SKM-1 treated with dmso at 0.1 percent for 144 hours (cell line): ENCODE results near the gene KRT34.
"Not testable (repeated sequence)": the region's sequence is repeated elsewhere in the genome, so short reads cannot be mapped to it uniquely, and the experiment has no call there.

Experiments used
- DNase-seq: peaks from one replicate; lab custom pipeline; 2025; ENCODE audit not compliant: unreplicated experiment; lab: John Stamatoyannopoulos, UW

The KRT34 gene

DNA sequence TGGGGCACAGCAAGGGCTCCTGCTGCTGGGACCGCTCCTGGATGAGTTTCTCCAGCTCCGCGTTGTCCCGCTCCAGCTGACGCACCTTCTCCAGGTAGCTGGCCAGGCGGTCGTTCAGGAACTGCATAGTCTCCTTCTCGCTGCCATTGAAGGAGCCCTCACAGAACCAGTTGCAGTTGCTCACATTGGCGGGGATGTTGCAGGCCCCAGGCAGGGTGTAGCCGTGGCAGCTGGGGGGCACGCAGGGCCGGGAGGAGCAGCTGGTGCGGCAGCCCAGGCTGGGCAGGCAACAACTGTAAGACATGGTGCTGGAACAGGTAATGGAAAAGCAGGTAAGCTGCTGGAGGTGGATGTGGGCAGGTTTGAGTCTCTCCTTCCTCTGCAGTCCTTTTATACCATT is at the start of gene KRT34:
KRT34 (minus strand) TSS at position 364 of the 400 bp plus-strand sequence; CDS start at position 304, 60 bp downstream.
- DNase-seq: not testable (repeated sequence)

DNA sequence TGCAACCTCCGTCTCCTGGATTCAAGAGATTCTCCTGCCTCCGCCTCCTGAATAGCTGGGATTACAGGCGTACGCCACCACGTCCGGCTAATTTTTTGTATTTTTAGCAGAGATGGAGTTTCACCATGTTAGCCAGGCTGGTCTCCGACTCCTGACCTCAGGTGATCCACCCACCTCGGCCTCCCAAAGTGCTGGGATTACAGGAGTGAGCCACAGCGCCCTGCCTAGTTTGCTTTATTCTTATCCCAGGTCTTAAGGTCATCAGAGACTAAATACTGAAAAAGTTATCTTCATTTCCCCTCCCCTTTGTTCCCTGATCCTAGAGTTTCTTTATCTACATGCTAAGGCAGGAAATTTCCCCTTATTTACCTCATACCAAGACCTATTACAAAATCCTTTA is 48.3 kb upstream of the KRT34 start:
- not testable (repeated sequence) for DNase-seq

DNA sequence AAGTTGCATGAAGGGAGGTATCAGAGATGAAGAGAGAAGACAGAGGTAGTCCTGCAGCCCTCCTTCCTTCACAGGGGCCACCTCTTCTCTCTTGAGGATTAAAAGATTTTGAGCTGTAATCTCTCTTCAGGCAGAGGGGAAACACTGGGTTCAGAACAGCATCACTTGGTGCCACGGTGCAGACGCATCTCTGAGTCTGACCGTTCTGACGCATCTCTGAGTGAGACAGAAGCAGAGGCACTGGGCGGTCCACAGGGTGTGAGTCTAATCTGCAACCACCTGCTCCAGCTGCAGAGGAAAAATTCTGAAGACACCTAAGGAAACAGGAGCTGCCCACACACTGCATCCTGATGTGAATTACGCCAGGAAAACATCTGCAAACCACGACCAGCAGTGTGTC is 47.6 kb upstream of the KRT34 start:
- DNase-seq: no peak

DNA sequence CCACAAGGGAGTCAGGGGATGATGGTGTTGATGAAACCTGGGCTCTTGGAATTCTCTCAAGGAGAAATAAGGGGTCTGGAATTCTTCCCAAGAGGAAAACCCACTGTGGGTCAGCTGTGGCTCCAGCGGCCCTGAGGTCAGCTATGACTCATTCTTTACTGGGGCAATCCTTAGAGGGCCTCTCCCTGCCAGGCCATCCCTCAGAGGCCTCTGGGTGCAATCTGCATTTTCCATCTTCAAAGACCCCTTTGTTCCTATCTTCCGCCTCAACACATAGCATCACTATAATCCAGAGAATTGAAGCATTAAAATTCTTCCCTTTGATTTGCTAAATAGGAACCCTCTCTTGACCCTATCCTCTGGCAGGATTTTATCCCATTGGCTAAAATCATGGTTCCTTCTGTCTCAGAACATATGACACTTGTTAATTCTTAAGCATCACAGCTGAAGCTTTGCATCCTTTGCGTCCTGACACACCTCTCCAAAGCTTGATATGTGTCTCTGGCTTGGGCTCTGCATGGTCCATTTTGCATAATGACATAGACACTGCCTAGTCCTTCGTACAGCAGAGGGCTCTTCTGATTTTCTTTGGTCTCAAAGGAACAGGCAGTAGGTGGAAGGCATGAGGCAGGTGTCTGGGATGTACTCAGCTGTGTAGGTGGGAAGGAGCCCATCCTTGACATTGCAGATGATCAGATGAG is 46.6 kb upstream of the KRT34 start:
- no peak for DNase-seq

DNA sequence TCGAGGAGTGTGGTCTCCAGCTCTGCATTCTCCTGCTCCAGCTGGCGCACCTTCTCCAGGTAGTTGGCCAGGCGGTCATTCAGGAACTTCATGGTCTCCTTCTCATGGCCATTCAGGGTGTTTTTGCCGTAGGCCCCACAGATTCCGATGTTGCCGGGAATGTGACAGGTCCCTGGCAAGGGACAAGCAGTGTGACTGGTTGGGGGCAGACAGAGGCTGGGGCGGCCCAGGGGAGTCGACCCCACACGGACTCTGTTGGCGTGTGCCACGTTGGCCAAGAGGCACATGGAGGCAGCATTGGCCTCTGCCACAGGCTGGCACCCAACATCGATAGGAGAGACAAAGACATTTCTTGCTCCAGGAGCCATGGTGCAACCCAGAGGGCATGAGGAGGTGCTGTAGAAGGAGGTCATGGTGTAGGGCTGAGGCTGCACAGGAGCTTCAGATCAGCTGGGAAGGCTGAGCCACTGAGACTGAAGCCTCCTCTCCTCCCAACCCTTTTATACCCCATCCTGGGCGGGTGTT is 42.1 kb upstream of the KRT34 start, which contains the start of gene KRT37:
KRT37 (minus strand) TSS at position 475 of the 525 bp plus-strand sequence; CDS start at position 413, 62 bp downstream.
- DNase-seq: no peak

DNA sequence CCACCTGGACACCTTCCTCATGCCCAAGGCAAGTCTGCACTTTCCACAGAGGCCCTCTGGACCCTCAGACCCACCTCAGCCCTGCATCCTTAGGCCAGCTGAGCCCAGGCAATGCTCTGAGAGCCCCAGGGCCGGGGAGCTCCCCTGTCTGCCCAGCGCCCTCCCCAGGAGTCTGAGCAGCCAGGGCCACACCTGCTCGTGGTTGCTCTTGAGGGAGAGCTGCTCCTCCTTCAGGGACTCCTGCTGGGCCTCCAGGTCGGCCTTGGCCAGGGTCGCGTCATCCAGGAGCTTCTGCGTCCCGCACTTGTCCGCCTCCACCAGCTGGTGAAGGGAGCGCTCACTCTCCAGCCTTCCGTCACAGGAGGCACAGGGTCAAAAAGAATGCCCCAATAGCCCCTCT is 40.5 kb upstream of the KRT34 start:
- DNase-seq: not testable (repeated sequence)

DNA sequence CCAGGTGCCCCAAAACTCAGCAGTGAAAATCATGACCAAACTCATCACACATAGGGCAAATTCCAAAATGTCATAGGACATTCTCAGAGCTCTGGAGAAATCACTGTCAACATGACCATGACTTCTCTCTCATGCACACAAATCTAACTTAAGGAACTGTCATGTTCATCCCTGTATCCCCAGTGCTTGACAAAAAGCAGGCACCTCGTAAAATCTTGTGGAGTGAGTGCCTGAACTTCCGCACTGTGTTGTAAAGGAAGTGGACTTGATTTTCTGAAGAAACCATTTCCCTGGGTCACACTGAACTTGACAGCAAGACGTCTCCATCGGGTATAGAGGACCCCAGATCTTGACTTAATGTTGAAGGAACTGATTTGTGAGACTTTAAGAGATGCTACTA is 39.5 kb upstream of the KRT34 start:
- DNase-seq: no peak

DNA sequence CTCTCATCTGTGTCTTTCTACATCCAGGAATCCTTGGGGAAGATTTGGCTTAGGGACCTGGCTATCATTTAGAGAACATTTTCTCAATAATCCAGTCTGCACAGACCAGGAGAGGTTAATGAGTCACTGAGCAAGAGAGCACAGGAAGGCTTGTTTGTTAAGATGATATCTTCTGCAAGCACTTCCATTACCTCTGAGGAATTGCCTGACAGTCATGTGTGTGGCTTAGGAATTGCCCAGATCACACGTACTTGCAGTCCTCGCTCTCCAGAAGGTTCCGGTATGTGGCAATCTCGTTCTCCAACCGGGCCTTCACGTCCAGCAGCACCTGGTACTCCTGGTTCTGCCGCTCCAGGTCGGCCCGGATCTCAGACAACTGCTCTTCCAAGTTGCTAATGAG is 39.0 kb upstream of the KRT34 start:
- DNase-seq: no peak

DNA sequence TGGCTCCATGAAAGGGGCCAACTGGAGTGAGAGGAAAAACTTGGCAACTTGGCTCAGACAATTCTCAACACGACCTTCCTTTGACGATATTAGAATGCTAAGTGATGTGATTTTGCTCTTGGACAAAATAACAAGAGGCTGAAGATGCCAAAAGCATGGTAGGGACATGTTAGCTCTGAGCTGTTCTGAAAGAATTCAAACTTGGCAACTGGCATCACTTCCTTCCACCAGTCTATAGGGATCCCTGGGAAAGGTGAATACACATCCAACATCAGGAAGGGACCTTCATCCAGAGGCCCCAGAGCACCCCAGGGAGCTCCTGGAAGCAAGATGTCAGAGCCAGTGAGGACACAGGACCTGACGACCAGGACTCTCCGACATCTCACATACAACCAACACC is 38.0 kb upstream of the KRT34 start:
- DNase-seq: no peak

DNA sequence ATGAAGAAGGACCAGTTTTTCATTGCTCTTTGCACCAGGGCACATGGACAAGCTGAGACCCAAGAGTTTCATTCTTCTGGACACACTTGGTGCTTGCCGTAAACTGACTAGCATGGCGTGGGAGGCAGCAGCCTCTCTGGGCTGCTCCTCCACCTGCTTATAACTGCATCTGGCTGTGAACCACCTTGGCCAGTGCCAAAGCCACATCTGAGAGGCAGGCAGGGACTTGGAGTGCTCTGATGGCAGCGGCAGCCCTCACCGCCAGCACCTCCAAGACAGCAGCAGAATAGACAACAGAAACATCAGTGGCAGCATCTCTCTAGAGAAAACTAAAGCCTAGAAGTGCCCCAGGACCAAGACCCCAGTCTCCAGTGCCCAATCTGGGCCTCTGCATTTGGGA is 37.6 kb upstream of the KRT34 start:
- no peak for DNase-seq

DNA sequence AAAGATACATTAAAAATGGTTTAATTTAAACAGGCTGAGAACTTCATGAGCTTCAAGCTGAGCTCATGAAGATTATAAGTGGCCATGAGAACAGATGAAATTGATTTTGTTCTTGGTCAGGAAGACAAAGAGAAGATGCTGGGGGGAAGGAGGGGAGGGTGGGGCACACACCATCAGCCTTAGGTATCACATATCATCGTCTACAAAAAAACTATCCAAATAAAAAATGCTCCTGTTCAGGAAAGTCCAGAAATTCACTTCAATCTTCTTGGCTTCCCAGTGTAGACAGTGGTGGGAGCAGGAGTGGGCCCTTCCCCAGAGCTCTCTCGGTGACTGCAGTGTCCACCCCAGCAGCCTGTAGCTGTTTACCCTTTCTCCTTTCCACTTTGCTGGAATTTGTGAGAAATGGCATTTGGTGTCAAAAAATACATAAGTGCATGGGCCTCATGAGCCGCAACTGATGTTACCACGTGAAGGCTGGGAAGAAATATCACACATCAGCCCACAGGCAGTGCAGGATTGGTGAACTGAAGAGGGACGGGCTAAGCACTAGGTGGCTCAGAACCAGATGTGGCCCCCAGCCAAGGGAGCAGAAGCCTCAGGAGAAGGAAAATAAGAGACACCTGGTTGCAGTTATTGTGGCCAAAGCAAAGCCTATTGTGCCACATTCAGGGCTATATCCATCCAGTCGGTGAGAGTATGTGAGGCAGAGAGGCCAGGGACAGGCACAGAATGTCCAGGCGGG is 36.2 kb upstream of the KRT34 start:
- DNase-seq: no peak

DNA sequence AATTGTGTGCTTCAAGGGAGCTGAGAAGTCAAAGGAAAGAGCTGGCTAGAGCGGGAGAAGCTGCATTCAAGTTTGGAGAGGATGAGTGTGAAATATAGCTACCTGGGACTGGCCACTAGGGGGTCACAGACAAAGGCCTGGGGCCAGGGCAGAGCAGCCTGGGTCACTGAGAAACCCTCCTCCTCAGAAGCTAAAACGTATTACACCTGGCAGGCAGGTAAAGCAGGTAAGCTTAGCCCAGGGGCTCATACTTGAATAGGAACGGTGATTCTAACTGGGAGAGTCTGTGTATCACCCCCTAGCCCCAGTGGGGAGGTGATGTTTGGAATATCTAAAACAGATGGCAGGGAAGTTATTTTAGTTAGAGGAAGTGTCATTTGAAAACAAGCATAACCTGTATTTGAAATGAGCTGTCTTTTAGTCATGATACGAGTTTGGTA is 35.5 kb upstream of the KRT34 start:
- no peak for DNase-seq

DNA sequence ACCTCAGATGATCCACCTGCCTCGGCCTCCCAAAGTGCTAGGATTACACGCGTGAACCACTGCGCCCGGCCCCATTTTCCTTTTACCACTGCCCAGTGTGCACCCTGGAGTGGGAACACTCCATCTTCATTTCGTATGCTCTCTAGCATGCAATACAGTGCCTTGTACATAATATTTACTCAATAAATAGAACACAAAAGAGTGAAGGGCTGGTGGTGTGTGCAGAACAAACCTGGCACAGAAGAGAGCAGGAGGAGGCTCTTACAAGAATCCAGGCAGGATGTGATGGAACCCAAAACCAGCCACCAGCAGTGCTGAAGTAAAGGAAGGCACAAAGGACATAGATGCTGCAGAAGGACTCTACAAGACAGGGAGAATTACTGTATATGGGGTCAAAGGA is 35.0 kb upstream of the KRT34 start:
- DNase-seq: no peak

DNA sequence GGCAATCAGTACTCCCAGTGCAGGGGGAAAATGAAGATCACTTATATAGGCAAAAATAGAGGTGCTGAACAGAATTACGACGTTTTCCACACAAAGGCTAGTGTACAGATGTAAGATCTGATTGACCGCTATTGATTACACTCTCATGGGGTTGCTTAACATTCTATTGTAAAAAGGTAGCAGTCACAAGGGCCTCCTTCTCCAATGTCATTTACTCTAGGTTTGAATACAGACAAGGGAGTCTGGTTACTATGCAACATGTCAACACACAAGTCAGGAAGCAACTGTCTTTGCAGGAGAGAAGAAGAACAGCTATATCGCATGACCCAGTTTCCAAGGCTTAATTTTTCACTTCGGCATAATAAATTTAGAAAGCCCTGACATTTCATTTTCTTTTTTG is 34.4 kb upstream of the KRT34 start:
- DNase-seq: no peak

DNA sequence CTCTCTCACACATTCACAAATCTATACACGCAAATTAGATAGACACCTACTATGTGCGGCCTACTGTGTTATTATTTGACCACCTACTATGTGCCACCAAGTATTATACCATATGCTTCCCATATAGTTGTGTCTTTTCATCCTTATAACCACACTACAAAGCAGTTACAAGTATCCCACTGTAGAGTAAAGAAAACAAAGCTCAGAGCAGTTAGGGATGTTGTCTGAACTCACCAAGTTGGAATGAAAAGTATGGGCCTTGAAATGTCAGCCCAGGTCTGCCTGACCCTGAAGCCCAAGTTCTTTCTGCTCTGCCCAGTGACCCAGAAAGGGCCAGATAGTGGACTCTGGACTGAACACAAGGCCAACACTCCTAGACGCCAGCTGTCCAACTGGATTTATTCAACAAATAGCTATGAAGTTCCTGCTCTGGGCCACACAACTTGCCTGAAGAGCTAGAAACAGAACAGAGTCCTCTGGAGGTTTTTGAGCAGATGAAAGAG is 33.8 kb upstream of the KRT34 start:
- no peak for DNase-seq

DNA sequence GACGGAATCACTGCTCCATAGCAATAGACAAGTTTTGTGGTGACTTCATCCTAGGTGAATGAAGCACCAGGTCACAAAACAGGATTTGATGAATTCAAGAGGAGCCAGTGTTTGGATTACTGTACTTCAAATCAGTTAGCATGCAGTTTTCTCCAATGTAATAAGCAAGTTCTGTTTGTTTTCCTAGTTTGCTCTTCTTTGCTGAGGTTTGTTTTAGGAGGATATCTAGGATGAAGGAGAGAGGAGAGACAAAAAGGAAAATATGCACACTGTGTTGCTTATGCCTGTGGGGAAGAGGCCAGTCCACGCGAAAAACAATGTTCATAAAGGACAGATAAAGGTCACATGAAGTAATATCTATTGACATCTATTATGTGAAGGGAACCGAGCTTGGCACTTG is 33.3 kb upstream of the KRT34 start:
- DNase-seq: no peak

DNA sequence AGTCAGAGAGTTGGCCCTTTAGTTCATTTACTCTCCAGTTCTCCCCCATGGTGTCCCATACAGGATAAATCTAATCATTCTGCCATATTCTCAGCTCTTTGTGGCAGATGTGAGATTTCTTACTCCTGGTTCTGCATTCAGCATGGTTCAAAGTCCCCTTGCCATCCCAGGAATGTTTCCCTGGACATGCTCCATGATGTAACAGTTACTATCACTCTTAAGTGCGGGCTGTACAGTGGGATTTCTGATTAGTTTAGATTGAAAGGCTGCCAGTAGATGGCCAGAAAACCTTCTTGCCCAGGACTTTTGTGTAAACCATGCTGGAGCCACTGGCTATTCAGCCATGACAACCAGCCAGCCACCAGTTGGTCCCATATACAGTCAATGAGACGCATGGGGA is 31.9 kb upstream of the KRT34 start:
- no peak for DNase-seq

DNA sequence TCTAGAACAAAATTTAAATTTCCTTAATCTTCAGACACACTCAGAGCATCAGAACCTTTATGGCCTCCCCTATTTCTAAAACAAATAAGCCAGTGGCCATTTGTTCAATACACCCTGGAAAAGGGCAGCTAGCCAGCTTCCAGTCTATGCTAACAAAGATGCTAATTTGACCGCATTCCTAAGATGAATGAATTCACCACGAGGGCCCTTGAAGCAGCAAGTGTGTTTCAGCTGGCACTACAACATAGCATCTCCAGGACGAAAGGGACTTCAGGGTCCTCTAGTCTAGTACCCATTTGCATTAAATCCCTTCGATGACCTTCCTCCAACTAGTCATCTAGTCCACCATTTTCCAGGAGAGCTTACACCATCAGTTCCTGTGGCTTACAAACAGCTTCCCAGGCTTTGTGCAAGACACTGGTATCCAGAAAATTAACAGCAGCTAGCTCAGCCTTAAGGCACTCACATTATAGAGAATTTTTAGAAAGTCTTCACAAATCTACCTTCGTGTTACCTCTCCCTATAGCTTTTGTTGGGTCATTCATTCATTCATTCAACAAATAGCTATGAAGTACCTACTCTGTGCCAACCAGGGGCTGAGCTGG is 31.3 kb upstream of the KRT34 start:
- DNase-seq: no peak

DNA sequence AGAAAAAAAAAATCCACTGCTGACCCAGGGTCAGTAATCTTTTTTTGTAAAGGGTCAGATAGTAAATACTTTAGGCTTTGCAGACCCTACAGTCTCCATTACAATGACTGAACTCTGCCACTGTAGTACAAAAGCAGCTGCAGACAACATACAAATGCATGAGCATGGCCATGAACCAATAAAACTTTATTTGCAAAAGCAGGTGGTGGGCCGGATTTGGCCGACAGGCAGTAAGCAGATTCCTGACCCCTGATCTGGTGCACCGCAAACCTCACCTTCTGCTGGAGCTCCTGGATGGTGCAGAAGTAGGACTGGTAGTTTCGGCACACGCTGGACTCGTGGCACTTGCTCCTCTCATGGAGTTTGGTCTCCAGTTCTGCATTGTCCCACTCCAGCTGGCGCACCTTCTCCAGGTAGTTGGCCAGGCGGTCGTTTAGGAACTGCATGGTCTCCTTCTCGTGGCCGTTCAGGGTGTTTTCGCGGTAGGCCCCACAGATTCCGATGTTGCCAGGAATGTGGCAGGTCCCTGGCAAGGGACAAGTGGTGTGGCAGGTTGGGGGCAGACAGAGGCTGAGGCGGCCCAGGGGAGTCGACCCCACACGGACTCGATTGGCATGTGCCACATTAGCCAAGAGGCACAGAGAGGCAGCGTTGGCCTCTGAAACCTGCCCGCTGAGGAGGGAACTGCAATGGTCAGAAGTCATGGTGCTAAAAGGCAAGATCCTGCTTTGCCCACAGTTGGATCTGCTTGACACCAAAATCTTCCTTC is 29.1 kb upstream of the KRT34 start:
- no peak for DNase-seq

DNA sequence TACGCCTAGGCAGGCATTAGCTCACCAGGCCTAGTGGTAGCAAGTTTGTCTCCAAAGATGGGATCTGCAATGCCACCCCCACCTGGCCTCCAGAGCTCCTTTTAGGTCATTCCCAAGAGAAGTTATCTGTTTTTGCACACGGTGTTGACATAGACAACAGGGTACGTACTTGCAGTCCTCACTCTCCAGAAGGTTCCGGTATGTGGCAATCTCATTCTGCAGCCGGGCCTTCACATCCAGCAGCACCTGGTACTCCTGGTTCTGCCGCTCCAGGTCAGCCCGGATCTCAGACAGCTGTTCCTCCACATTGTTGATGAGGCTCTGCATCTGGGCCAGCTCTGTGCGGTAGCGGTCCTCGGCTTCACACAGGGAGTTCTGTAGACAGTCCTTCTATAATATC is 25.1 kb upstream of the KRT34 start:
- no peak for DNase-seq

DNA sequence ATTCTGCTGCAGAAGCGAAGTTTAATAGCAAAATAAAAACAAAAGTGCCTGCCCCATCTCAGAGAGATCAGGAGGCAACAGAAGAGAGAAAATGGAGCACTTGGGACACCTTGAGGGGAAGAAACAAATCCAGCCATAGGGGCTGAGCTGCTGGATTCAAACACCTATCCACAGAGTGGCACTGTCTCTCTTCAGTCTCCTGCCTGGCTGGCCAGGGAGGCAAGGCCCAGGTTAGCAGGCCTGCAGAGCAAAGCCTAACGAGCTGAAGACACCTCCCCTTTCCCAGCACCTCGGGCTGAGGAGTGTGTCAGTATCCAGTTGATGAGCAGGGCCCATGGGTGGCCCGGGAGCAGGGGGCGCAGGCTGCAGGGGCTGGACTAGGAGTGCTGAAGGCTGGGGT is 24.1 kb upstream of the KRT34 start:
- DNase-seq: no peak
